Medulla oblongata (tissue), 1 donor: ENCODE data around the gene SH3TC1.

Experiments used
- DNase-seq: peaks from one replicate; pipeline ENCODE4 v3.0.0-alpha.2; 2015; ENCODE audit errors: extremely low spot score

The SH3TC1 gene

DNA sequence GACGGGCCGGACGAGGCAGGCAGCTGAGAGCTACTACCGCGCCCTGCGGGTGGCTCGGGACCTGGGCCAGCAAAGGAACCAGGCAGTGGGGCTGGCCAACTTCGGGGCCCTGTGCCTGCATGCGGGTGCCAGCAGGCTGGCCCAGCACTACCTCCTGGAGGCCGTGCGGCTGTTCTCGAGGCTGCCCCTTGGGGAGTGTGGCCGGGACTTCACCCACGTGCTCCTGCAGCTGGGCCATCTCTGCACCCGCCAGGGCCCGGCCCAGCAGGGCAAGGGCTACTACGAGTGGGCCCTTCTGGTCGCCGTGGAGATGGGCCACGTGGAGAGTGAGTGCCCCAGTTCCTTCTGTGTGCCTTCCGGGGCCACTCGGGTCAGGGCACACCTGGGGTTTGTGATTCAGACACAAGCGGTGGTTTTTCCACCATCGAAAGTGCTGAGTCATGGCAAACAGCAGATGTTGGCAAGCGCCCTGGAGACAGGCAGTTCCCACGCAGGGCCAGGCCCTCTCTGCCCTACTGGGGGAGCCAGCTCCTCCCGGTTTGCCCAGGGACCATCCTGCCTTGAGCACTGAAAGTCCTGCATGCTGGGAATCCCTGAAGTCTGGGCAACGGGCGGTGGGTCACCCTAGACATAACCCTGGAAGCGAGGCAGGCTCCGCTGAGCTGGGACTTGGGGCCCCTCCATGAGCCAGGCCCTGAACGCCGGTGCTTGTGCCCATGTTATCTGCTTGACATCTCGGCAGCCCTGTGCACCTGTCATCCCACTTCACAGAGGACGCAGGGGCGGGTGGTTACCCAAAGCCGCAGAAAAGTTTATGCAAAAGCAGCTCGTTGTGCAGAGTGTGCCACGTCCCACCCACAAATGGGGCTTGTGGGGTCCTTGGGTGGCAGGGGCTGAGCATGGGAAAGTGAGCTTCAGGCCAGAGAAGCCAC, 29.5 kb downstream of the SH3TC1 start:
- peak; percentile 64 for DNase-seq

DNA sequence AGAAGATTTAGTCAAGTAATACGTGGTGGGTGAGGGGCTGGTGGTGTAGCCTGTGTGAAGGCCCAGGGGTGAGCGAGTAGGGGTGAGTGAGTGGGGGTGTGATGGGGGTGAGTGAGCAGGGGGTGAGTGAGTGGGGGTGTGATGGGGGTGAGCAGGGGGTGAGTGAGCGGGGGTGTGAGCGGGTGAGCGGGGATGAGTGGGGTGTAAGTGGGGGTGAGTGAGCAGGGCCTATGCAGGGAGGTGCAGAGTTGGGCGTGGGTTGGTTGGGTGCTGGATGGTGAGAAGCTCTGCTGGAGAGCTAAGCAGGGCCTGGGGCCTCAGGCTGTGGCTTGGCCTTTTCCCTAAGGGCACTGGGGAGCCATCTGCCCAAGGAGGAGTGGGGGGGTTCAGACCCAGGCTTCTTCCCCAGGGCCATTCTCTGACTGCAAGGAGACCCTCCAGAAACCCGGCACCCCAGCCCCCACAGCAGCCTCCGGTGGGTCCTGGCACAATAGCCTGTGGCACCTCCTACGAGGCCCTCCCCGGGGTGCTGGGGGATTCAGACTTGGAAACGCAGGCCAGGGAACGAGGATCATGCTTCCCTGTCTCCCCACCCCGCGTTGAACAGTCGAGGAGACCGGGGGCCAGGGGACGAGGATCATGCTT, 30.4 kb downstream of the SH3TC1 start:
- no peak for DNase-seq

DNA sequence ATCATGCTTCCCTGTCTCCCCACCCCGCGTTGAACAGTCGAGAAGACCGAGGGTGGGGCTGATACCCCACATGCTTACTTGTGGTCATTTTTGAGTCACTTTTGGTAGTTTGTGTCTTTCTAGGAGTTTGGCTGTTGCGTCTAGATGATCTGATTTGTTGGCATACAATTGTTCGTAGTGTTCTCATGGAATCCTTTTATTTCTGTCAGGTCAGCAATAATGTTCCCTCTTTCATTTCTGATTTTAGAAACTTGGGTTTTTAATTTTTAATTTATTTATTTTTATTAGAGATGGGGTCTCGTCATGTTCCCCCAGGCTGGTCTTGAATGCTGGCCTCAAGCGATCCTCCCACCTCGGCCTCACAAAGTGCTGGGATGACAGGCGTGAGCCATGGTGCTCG, 30.9 kb downstream of the SH3TC1 start:
- DNase-seq, result no peak

DNA sequence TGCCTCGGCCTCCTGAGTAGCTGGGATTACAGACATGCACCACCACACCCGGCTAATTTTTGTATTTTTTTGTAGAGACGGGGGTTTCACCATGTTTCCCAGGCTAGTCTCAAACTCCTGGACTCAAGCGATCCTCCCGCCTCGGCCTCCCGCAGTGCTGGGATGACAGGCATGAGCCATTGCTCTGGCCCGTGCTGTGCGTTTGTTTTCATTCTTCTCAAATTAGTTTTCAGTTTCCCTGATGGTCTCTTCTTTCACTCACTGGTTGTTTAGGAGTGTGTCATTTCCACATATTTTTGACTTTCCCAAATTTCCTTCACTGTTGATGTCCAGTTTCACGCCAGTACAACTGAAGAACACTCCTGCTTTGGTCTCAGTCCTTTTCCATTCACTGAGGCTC, 31.8 kb downstream of the SH3TC1 start:
- no peak for DNase-seq

DNA sequence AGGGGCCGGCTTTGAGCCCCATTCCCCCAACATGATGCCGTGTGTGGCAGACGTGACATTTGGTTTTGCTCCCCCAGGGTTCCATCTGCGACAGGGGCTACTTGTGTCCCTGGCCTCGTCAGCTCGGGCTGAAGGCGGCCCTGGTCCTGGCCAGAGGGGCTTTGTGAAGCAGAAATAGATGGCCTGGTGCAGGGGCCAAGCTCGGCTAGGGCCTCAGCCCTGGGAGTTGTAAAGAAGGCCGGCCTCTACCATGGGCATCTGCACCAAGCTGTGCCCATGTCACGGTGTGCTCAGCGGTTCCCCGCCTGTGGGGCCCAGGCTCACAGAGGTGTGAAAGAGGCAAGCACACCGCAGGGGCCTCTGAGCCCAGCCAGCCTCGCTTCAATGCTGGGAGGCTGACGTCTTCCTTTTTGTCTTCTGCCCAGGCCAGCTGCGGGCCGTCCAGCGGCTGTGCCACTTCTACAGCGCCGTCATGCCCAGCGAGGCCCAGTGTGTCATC, 32.5 kb downstream of the SH3TC1 start:
- DNase-seq, result no peak

DNA sequence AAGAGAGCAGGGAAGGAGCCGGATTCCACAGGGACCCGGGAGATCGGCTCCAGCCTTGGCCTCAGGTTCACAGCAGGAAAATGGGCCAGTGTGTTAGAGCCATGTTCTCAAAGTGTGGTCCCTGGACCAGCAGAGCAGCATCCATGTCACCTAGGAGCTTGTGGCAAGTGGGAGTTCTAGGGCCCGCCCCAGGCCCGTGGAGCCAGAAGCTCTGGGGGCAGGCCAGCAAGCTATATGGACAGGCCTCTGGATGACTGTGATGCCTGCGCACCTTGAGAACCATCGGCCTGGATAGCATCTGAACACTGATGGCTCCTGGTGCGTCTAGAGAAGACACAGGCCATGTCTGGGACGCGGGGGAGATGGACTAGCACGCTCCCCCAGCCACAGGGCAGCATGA, 33.7 kb downstream of the SH3TC1 start:
- no peak for DNase-seq

DNA sequence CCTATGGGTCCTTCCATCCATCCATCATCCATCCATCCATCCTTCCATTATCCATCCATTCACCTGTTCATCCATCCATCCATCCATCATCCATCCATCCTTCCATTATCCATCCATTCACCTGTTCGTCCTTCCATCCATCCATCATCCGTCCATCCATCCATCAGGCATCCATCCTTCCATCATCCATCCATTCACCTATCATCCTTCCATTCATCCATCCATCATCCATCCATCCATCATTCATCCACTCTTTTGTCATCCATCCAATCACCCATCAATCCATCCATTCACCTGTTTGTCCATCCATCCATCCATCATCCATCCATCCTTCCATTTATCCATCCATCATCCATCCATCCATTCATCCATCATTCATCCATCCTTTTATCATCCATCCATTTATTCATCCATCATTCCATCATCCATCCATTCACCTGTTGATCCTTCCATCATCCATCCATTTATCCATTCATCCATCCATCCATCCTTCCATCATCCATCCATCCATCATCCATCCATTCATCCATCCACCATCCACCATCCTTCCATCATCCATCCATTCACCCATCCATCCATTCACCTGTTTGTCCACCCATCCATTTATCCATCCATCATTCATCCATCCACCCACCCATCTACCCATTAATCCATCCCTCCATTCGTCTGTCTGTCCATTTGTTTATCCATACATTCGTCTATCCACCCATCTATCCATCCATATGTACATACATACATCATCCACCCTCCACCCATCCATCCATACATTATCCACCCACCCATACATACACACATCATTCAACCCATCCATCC, 34.8 kb downstream of the SH3TC1 start:
- DNase-seq, result no peak

DNA sequence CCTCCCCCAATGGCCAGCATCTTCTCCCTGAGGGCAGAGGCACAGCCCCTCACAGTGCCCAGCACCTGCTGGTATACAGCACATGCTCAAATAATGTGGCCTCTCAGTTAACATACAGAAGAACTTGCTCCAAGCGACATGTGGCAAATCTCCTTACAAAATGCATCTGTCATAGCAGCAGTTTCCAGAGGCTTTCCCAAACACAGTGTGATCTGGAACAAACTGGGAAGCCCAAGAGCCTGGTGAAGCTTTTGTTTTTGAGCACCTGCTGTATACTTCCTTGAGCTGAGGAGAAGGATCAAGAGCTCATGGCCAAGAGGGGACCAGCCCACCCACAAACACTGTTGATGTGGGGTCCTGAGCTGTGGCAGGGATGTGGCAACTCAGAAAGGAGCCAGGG, 35.6 kb downstream of the SH3TC1 start:
- DNase-seq, result no peak

DNA sequence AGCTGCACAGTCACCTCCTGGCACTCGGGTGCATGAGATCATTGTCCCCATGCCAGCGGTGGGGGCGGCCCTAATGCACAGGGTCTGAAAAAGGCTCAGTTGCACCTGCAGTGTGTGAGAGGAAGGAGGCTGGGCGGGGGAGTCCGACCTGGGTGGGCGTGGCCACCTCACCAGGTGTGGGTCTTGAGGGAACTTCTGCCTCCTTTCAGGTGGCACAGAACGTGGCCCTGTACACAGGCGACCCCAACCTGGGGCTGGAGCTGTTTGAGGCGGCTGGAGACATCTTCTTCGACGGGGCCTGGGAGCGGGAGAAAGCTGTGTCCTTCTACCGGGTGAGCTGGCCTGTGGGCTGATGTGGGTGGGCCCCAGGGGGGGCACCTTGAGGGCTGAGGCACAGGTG, 36.1 kb downstream of the SH3TC1 start:
- no peak for DNase-seq

DNA sequence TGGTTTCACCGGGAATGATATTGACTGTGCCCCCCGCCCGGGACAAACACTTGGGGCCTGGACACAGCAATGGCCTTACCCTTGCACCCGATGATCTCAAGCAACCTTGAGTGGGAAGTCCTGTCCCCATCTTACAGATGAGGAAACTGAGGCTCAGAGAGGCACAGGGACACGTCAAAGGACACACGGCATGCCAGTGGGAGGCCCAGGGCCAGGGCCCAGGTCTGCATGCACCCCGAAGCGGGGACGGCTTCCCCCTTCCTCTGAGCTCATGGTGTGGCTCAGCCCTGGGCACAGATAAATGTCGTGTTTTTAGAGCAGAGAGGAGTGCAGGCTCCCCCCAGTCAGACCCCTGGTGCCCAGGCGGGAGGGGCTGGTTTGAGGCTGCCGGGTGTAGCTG, 36.6 kb downstream of the SH3TC1 start:
- DNase-seq, result no peak

DNA sequence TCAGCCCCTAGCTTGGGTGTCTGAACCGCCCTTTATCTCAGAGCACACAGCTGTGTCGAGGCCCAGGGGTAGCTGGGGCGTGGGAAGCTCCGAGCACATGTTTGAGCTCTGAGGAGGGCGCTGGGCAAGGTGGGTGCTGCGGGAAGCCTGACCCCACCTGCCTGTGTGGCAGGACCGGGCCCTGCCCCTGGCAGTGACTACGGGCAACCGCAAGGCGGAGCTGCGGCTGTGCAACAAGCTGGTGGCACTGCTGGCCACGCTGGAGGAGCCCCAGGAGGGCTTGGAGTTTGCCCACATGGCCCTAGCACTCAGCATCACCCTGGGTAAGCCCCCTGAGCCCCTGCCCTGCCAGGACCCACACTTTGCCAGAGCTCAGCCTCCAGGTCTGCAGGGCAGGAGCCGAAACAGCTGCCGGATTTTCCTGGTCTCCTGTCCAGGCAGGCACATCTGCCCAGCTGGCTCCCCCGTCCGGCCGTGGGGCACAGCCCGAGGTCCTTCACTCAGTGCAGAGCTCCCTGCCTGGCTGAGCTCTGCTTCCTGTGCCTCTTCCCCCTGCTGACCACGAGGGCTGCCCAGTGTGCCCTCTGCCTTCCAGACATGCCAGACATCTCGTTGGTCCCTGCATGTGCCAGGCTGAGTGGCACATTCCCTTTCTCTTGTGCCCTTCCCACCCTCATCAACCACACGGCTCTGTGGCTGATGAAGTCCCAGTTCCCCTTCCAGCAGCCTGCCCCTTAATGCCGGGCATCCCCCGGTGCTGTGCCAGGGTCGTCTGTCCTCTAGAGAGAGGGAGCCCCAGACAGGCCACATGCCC, 37.2 kb downstream of the SH3TC1 start:
- DNase-seq, result no peak

DNA sequence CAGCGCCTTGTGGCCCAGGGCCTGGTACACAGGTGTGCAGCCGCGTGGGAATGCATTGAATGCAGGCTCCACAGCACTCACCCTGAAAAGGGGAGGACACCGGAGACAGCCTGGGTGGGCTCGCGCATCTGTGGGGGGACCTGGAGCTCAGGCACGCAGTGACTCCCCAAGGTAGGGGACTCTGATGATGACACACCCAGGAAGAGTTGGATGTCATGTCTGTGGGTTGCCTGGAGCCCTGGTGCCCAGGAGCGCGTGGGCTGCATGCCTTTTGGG, 37.8 kb downstream of the SH3TC1 start:
- no peak for DNase-seq

DNA sequence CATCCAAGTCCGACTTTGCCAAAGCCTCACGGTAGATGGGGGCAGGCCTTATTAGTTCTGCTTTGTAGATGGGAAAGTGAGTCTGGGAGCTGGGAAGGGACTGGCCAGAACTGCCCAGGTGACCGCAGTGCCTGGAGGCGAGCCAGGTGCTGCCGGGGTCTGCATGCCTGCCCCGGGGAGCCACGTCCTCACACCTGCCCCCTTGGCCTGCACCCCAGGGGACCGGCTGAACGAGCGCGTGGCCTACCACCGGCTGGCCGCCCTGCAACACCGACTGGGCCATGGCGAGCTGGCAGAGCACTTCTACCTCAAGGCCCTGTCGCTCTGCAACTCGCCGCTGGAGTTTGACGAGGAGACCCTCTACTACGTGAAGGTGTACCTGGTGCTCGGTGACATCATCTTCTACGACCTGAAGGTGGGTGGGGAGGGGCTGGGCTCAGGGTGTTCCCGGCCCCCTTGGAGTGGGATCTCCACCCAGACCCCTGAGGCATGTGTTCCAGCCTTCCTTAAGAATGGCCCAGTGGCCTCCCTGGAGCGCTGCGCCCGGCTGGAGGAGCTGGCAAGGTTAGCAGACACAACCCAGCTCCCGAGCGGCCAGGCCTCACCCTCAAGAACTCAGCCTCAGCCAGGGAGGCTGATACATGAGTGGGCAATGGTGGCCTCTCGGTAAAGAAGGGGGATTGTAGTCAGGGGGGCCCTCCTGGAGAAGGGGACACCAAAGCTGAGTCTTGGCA, 38.3 kb downstream of the SH3TC1 start:
- no peak for DNase-seq

DNA sequence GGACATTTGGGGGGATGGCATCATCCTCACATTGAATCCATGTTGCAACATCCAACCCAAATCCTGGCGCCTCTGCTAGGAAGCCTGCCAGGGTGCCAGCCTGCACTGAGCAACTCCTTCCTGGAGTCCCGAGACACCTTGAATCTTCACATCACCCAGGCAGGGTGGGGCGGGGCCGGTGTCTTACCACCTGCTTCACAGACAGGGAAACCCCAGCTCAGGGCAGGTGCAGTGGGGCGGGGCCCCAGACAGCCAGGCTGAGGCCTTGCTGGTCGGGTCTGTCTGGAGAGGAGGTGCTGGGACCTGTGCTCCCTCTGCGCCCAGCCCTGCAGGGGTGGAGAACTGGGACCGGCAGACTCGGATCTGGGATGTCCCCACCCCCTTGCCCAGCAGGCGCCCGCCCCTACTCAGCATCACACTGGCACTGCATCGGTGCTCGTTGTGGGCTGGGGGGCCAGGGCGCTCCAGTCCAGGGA, 39.0 kb downstream of the SH3TC1 start:
- DNase-seq, result no peak

DNA sequence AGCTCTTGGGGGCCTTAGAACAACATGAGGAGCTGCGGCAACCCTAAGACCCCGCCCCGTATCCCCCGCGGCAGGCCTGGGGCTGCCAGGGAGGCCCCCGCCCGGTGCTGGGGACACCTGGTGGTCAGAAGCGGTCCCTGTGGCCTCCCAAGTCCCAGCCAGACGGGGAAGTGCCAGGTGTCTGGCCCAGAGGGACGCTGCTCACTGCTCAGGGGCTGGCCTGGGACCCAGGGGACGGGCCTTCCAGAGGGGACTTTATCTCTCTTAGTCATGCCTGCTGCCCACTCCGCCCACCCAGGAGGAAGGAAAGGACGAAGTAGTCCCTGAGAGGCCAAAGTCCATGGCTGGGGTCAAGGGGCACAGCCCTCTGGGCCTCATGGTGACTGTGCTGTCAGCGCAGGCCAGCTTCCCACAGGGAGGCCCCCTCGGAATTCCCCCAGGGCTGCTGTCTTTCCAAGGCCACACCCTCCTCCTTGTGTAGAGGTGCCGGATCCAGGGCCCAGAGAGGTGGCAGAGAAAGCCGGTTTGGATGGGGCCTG, 39.5 kb downstream of the SH3TC1 start:
- no peak for DNase-seq

DNA sequence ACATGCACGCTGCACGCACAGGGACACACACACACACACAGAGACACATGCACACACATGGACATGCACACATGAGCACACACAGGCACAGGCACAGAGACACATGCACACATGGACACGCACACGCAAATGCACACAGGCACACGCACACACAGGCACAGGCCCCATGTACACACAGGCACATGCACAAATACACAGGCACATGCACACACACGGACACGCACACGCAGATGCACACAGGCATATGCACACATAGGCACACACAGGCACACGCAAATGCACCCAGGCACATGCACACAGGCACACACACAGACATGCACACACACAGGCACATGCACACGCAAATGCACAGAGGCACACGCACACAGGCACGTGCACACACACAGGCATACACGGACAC, 40.1 kb downstream of the SH3TC1 start:
- no peak for DNase-seq

DNA sequence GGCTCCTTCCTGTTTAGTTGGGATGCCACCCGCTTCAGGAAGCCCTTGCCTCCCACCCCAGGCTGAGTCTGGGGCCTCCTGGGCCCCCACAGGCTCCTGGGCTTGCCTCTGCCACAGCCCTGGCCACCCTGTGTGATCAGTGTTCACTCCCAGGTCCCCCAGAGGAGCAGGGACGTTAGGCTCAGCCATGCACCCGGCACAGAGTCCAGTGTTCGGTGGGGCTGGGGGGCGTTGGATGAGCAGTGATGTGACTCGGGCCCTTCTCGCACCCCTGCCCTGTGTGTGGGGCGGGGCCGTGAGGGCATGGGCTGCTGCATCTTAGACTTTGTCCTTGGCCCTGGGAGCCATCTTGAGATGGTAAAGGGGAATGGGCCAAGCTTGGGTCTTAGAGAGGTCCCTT, 40.6 kb downstream of the SH3TC1 start:
- DNase-seq, result no peak

DNA sequence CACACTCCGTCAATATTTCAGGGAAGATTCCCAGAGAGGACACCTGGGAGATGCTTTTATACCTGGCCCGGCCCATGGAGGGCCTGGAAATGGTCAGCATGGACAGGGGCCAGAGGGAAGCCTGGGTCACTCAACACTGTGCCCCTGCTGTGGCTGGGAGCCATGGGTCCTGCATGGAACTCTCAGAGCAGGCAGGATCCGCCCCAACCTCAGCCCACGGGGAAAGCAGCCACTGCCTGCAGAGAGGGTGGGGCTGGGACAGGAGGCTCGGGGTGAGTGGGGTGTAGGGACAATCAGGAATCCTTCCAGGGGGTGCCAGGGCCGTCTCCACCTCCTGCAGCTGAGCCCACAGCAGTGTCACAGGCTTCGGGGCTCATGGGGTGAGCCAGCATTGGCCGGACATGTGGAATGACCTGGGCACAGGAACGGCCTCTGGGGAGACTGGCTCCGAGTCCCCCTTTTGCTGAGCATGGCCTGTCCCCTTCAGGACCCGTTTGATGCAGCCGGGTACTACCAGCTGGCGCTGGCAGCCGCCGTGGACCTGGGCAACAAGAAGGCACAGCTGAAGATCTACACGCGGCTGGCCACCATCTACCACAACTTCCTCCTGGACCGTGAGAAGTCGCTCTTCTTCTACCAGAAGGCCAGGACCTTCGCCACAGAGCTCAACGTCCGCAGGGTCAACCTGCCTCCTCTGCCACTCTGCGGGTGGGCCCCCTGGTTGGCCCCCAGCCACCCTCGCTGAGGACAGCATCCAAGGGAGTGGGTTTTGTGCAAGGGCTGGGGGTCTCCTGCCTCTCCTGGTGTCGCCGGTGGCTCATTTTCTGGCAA, 41.3 kb downstream of the SH3TC1 start:
- no peak for DNase-seq

DNA sequence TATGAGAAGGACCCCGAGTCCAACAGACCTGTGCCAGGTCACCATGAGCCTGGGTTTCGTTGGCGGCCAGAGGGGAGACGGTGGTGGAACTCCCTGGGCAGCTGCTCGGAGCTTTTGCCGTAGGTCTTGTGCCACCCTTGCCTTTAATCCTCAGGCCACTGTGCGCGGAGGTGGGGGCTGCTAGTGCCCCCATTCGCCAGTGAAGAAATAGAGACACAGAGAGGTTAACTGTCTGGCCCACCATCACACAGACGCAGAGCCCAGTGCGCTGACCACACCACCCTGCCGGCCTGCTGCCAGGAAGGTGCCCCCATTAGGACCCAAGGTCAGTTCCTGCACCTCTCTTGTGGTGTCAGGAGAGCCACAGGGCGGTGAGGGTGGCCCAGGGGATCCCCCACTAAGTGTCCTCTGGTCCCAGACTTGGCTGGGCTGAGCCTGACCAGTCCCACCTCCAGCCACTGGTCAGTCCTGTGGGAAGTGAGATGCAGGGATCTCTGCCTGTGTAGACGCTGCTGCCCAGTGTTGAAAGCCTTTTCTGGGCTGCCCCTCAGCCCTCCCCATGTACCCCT, 42.2 kb downstream of the SH3TC1 start:
- DNase-seq, result no peak
